ENCODE measurements around the gene PRKAG1.
A peak's percentile ranks its signal among the peaks of the same experiment; 100 is the strongest.

The PRKAG1 gene

DNA sequence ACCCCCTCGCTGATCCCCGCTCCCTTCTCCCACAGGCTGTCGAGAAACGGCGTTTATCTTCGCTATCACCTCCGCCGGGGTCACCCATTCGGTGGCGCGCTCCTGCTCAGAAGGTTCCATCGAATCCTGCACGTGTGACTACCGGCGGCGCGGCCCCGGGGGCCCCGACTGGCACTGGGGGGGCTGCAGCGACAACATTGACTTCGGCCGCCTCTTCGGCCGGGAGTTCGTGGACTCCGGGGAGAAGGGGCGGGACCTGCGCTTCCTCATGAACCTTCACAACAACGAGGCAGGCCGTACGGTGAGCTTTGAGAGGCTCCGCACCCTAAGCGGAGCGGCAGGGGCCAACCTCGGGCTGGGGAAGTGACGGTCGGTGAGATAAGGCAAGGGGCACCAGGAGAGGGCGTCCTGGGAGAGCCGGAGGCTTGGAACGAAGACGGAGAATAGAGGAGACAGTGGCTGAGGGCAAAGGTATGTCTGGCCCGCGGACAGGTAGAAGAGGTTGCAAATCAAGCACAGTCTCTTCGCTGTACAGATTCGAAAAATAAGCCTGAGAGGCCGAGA, 38.1 kb downstream of the PRKAG1 start:
- peaks cover 41% of the 10 kb centered on the region in 2 experiments for H3K4me1 ChIP-seq (ENCODE audit: control insufficient read depth in 1 of 2, insufficient read depth in 1 of 2, low read depth in 1 of 2, low read length in 1 of 2)
- TF ChIP-seq, protein P1, sequence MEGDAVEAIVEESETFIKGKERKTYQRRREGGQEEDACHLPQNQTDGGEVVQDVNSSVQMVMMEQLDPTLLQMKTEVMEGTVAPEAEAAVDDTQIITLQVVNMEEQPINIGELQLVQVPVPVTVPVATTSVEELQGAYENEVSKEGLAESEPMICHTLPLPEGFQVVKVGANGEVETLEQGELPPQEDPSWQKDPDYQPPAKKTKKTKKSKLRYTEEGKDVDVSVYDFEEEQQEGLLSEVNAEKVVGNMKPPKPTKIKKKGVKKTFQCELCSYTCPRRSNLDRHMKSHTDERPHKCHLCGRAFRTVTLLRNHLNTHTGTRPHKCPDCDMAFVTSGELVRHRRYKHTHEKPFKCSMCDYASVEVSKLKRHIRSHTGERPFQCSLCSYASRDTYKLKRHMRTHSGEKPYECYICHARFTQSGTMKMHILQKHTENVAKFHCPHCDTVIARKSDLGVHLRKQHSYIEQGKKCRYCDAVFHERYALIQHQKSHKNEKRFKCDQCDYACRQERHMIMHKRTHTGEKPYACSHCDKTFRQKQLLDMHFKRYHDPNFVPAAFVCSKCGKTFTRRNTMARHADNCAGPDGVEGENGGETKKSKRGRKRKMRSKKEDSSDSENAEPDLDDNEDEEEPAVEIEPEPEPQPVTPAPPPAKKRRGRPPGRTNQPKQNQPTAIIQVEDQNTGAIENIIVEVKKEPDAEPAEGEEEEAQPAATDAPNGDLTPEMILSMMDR (IDR thresholded peaks at IDR 0.05), result no peak
- H3K27ac ChIP-seq, result no peak overlapping the region
- H3K27me3 ChIP-seq, result peaks cover 100% of the 10 kb centered on the region
- no peaks in the 10 kb centered on the region for H3K36me3 ChIP-seq
- peak overlapping the region; percentile 39 to 60 for H3K4me3 ChIP-seq (ENCODE audit: low read depth in 1 of 2, low read length in 1 of 2)
- H3K9me3 ChIP-seq, result no peaks in the 10 kb centered on the region

- H3K4me3 ChIP-seq (ENCODE audit: low read depth in 1 of 2, low read length in 1 of 2), result peak overlapping the region; percentile 39 to 60
- TF ChIP-seq, protein P1 (IDR thresholded peaks at IDR 0.05), result no peak
- H3K9me3 ChIP-seq, result no peaks in the 10 kb centered on the region
- peak overlapping the region; percentile 16 for H3K27ac ChIP-seq
- H3K27me3 ChIP-seq, result peaks cover 100% of the 10 kb centered on the region
- H3K36me3 ChIP-seq, result no peaks in the 10 kb centered on the region
- H3K4me1 ChIP-seq (ENCODE audit: control insufficient read depth in 1 of 2, insufficient read depth in 1 of 2, low read depth in 1 of 2, low read length in 1 of 2), result peaks cover 41% of the 10 kb centered on the region in 2 experiments
These were observed 38.8 kb downstream of the PRKAG1 start for GRCh38 chr12:48979602-48980388.

DNA sequence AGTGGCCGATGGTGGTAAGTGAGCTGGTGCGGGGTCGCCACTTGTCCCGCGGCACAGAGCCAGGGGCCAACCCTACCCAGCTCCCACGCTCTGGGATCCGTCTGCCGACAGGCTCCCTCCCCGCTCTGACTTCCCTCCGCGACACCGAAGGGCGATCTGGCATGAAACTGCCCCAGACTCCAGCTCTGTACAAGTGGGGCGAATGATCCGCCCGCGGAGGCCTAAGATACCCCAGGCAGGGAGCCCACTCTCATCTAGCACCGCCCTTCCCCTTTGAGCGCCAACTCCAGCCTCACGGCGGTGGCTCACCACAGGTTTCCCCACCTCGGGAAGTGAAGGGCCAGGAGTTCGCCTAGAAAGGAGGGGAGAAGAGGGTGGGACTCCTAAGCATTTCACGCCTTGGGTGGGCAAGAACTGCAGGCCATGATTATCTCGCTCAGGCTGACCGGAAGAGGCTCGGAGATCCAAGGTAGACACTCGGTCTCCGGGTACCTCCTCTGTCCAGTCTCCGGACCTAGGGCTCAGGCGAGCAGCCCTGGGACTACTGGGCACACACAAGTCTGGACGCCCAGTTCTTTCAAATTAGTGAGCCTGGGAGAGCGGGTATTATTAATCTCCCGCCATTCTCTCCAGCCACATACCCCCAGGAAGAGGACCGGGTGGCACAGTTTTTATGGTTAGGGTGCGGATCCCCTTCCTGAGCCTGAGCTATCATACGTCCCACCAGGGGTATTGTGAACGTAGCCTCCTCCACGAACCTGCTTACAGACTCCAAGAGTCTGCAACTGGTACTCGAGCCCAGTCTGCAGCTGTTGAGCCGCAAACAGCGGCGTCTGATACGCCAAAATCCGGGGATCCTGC, 39.6 kb downstream of the PRKAG1 start:
- TF ChIP-seq, protein P1 (IDR thresholded peaks at IDR 0.05), result no peak
- peaks cover 41% of the 10 kb centered on the region in 2 experiments for H3K4me1 ChIP-seq (ENCODE audit: control insufficient read depth in 1 of 2, insufficient read depth in 1 of 2, low read depth in 1 of 2, low read length in 1 of 2)
- peak overlapping the region; percentile 39 to 60 for H3K4me3 ChIP-seq (ENCODE audit: low read depth in 1 of 2, low read length in 1 of 2)
- H3K27ac ChIP-seq, result no peak overlapping the region
- H3K27me3 ChIP-seq, result peaks cover 100% of the 10 kb centered on the region
- no peaks in the 10 kb centered on the region for H3K9me3 ChIP-seq
- H3K36me3 ChIP-seq, result no peaks in the 10 kb centered on the region

GRCh38 chr12:48978291-48978740, 40.3 kb downstream of the PRKAG1 start, which contains the start of gene WNT1:
TSS of gene WNT1 (plus strand) at chr12:48978322. CDS start at chr12:48978651, 329 bp downstream.
- no peak within 1 kb of the TSS for H3K27ac ChIP-seq
- peaks cover 100% of the 10 kb centered on the region for H3K27me3 ChIP-seq
- H3K4me1 ChIP-seq (ENCODE audit: control insufficient read depth in 1 of 2, insufficient read depth in 1 of 2, low read depth in 1 of 2, low read length in 1 of 2), result peaks cover 41% of the 10 kb centered on the region in 2 experiments

More at GRCh38 chr12:48978291-48978740, 40.3 kb downstream of the PRKAG1 start, which contains the start of gene WNT1:
- H3K36me3 ChIP-seq, result no peaks in the 10 kb centered on the region
- H3K4me3 ChIP-seq (ENCODE audit: low read depth in 1 of 2, low read length in 1 of 2), result peak within 1 kb of the TSS; percentile 39 to 60
- TF ChIP-seq, protein P1 (IDR thresholded peaks at IDR 0.05), result no peak
- no peaks in the 10 kb centered on the region for H3K9me3 ChIP-seq

Data from neutrophil (primary cell).